ENCODE measurements around the gene PDLIM4.

Gene PDLIM4

GRCh38 chr5:132253452-132254320 is 3.8 kb upstream of the PDLIM4 start:
- FAIRE-seq (no peak), DNase-seq (ENCODE audit: insufficient read length, low spot score) (no peak)
- no peak for TF ChIP-seq POLR2A (IDR thresholded peaks at IDR 0.05; ENCODE audit: low read depth, low read length)

GRCh38 chr5:132254321-132254977 is 3.0 kb upstream of the PDLIM4 start:
- no peak for TF ChIP-seq POLR2A (IDR thresholded peaks at IDR 0.05; ENCODE audit: low read depth, low read length)
- DNase-seq (ENCODE audit: insufficient read length, low spot score) (no peak), FAIRE-seq (no peak)

GRCh38 chr5:132256086-132256782 is 1.3 kb upstream of the PDLIM4 start:
- no peak for FAIRE-seq
- no peak for TF ChIP-seq POLR2A (IDR thresholded peaks at IDR 0.05; ENCODE audit: low read depth, low read length)
- no peak for DNase-seq (ENCODE audit: insufficient read length, low spot score)

- no peak for FAIRE-seq
These were observed 739 bp upstream of the PDLIM4 start for GRCh38 chr5:132256783-132257130.

GRCh38 chr5:132258102-132259068 is 889 bp downstream of the PDLIM4 start:
- FAIRE-seq (no peak), DNase-seq (ENCODE audit: insufficient read length, low spot score) (no peak)
- no peak for TF ChIP-seq POLR2A (IDR thresholded peaks at IDR 0.05; ENCODE audit: low read depth, low read length)

More at GRCh38 chr5:132256783-132257130, 739 bp upstream of the PDLIM4 start:
- DNase-seq (ENCODE audit: insufficient read length, low spot score): no peak
- no peak for TF ChIP-seq POLR2A (IDR thresholded peaks at IDR 0.05; ENCODE audit: low read depth, low read length)

- TF ChIP-seq POLR2A (IDR thresholded peaks at IDR 0.05; ENCODE audit: low read depth, low read length): 0 out of 2 replicates have a peak, but pooled peaks have one; percentile 7
- FAIRE-seq: no peak
- no peak for DNase-seq (ENCODE audit: insufficient read length, low spot score)
These were observed 1.8 kb downstream of the PDLIM4 start for GRCh38 chr5:132259069-132259851.

- DNase-seq (ENCODE audit: insufficient read length, low spot score) (no peak), FAIRE-seq (no peak)
- TF ChIP-seq POLR2A (IDR thresholded peaks at IDR 0.05; ENCODE audit: low read depth, low read length): no peak
These were observed 2.6 kb downstream of the PDLIM4 start for GRCh38 chr5:132260051-132260450.

- FAIRE-seq: no peak
- TF ChIP-seq POLR2A (IDR thresholded peaks at IDR 0.05; ENCODE audit: low read depth, low read length): no peak
- no peak for DNase-seq (ENCODE audit: insufficient read length, low spot score)
These were observed 3.4 kb downstream of the PDLIM4 start for GRCh38 chr5:132260714-132261551.

- FAIRE-seq (no peak), DNase-seq (ENCODE audit: insufficient read length, low spot score) (no peak)
- TF ChIP-seq POLR2A (IDR thresholded peaks at IDR 0.05; ENCODE audit: low read depth, low read length): no peak
These were observed 4.7 kb downstream of the PDLIM4 start for GRCh38 chr5:132261881-132262845.

- FAIRE-seq: no peak
- TF ChIP-seq POLR2A (IDR thresholded peaks at IDR 0.05; ENCODE audit: low read depth, low read length): no peak
- DNase-seq (ENCODE audit: insufficient read length, low spot score): no peak
These were observed 5.5 kb downstream of the PDLIM4 start for GRCh38 chr5:132262882-132263547.
